DOHH2 (cell line): ENCODE measurements around the gene PPARD.
"Not testable (repeated sequence)": the region's sequence is repeated elsewhere in the genome, so short reads cannot be mapped to it uniquely, and the experiment has no call there.

ENCODE experiments used
- H3F3A ChIP-seq: fragments of 200-600 bp; sonication (generic), shearing (Covaris generic); 2 replicates; pipeline ENCODE4 v1.6.0; 2016; ENCODE audit warnings: antibody characterized with exemption, mild to moderate bottlenecking; ENCODE audit not compliant: control insufficient read depth, insufficient read depth
- H3K27ac ChIP-seq: fragments of 200-600 bp; sonication (generic); 2 replicates; pipeline ENCODE4 v1.5.1; 2014; ENCODE audit warnings: low read depth, mild to moderate bottlenecking, low read length, moderate library complexity
- H3K27me3 ChIP-seq: fragments of 200-600 bp; sonication (generic); 2 replicates; pipeline ENCODE4 v1.6.1; 2014; ENCODE audit warnings: mild to moderate bottlenecking, low read length, mixed read lengths; ENCODE audit not compliant: control insufficient read depth
- H3K36me3 ChIP-seq: fragments of 200-600 bp; sonication (generic); 2 replicates; pipeline ENCODE4 v1.6.1; 2014; ENCODE audit warnings: mild to moderate bottlenecking, low read length, moderate library complexity, mixed read lengths; ENCODE audit not compliant: control insufficient read depth
- H3K4me1 ChIP-seq: fragments of 200-600 bp; sonication (generic); 2 replicates; pipeline ENCODE4 v1.6.1; 2014; ENCODE audit warnings: mild to moderate bottlenecking, low read length, mixed read lengths; ENCODE audit not compliant: control insufficient read depth
- H3K4me2 ChIP-seq: fragments of 200-600 bp; sonication (generic); 2 replicates; pipeline ENCODE4 v1.6.0; 2014; ENCODE audit warnings: mild to moderate bottlenecking, low read length, moderate library complexity
- H3K4me3 ChIP-seq: fragments of 200-600 bp; sonication (generic); 2 replicates; pipeline ENCODE4 v1.5.1; 2014; ENCODE audit warnings: mild to moderate bottlenecking, low read length, mixed read lengths
- H3K79me2 ChIP-seq: fragments of 200-600 bp; sonication (generic); 2 replicates; pipeline ENCODE4 v1.6.1; 2014; ENCODE audit warnings: mild to moderate bottlenecking, low read length, mixed read lengths; ENCODE audit not compliant: control insufficient read depth
- H3K9me2 ChIP-seq: fragments of 200-600 bp; sonication (generic); replicated peaks from 2 replicates; pipeline ENCODE4 v1.6.1; 2014; ENCODE audit warnings: mild to moderate bottlenecking, low read length, mixed read lengths; ENCODE audit not compliant: control insufficient read depth
- H3K9me3 ChIP-seq: fragments of 200-600 bp; sonication (generic); 2 replicates; pipeline ENCODE4 v1.6.1; 2014; ENCODE audit warnings: antibody characterized with exemption, low read length, mixed read lengths; ENCODE audit not compliant: control insufficient read depth, insufficient read depth
- H4K20me1 ChIP-seq: fragments of 200-600 bp; sonication (generic); 2 replicates; pipeline ENCODE4 v1.6.0; 2014; ENCODE audit warnings: low read depth, mild to moderate bottlenecking, antibody characterized with exemption, low read length, moderate library complexity; ENCODE audit not compliant: control insufficient read depth, insufficient read depth
- CTCF ChIP-seq: fragments of 200-600 bp; sonication (generic); IDR thresholded peaks from one replicate; pipeline ENCODE4 v1.5.1; 2014; ENCODE audit warnings: antibody characterized with exemption, mild to moderate bottlenecking, low read depth, low read length; ENCODE audit not compliant: poor library complexity, severe bottlenecking
- EZH2phosphoT487 ChIP-seq: fragments of 200-600 bp; sonication (generic); IDR thresholded peaks from 2 replicates; pipeline ENCODE4 v1.6.1; 2017; ENCODE audit warnings: borderline replicate concordance, mild to moderate bottlenecking, antibody characterized with exemption, low read length, moderate library complexity, mixed read lengths

The PPARD gene

GRCh38 chr6:35386989-35387388 lies 44.6 kb downstream of the PPARD start:
- Histone ChIP-seq H3K27ac (no peak overlapping the region), H3K79me2 (no peaks in the 10 kb centered on the region), H4K20me1 (no peaks in the 10 kb centered on the region), H3K4me2 (0 out of 2 replicates have a peak overlapping the region, but pooled peaks have one; percentile 4), H3K36me3 (no peaks in the 10 kb centered on the region), H3K4me1 (peaks cover 29% of the 10 kb centered on the region), H3F3A (peaks cover 17% of the 10 kb centered on the region), H3K9me3 (peaks cover 3% of the 10 kb centered on the region; the same call in 1 of the 2 replicates), H3K4me3 (no peak overlapping the region), H3K9me2 (no peaks in the 10 kb centered on the region), H3K27me3 (no peaks in the 10 kb centered on the region)
- no peak for TF ChIP-seq EZH2phosphoT487
- no peak for TF ChIP-seq CTCF

- TF ChIP-seq EZH2phosphoT487 (no peak), CTCF (no peak)
Measured at GRCh38 chr6:35388030-35388429, 45.7 kb downstream of the PPARD start.

GRCh38 chr6:35388772-35389352 lies 46.5 kb downstream of the PPARD start:
- Histone ChIP-seq H3K9me3 (no peaks in the 10 kb centered on the region), H3K4me2 (peak overlapping the region; percentile 42), H3K79me2 (no peaks in the 10 kb centered on the region), H4K20me1 (no peaks in the 10 kb centered on the region), H3K4me1 (peaks cover 42% of the 10 kb centered on the region), H3K4me3 (0 out of 2 replicates have a peak overlapping the region, but pooled peaks have one; percentile 11), H3K9me2 (no peaks in the 10 kb centered on the region), H3K27ac (peak overlapping the region; percentile 54), H3F3A (peaks cover 17% of the 10 kb centered on the region), H3K27me3 (no peaks in the 10 kb centered on the region), H3K36me3 (no peaks in the 10 kb centered on the region)
- no peak for TF ChIP-seq CTCF

More at GRCh38 chr6:35388030-35388429, 45.7 kb downstream of the PPARD start:
- no peaks in the 10 kb centered on the region for H3K27me3 ChIP-seq
- H3K79me2 ChIP-seq: no peaks in the 10 kb centered on the region
- H3K9me2 ChIP-seq: no peaks in the 10 kb centered on the region
- no peaks in the 10 kb centered on the region for H3K36me3 ChIP-seq
- H4K20me1 ChIP-seq: no peaks in the 10 kb centered on the region
- peak overlapping the region; percentile 11; the same call in 1 of the 2 replicates for H3K4me3 ChIP-seq
- H3K27ac ChIP-seq: peak overlapping the region; percentile 54
- H3F3A ChIP-seq: peaks cover 17% of the 10 kb centered on the region
- peak overlapping the region; percentile 42 for H3K4me2 ChIP-seq
- peaks cover under 1% of the 10 kb centered on the region; the same call in 1 of the 2 replicates for H3K9me3 ChIP-seq
- H3K4me1 ChIP-seq: peaks cover 34% of the 10 kb centered on the region

GRCh38 chr6:35389386-35389785 lies 47.0 kb downstream of the PPARD start:
- not testable (repeated sequence) for H3K79me2 ChIP-seq, H4K20me1 ChIP-seq, H3K27me3 ChIP-seq, H3K4me3 ChIP-seq, H3K36me3 ChIP-seq, H3K9me3 ChIP-seq, H3K27ac ChIP-seq, H3K4me2 ChIP-seq, H3K9me2 ChIP-seq
- H3F3A ChIP-seq: peaks cover 17% of the 10 kb centered on the region
- peaks cover 47% of the 10 kb centered on the region for H3K4me1 ChIP-seq
